Activated gamma-delta T cell treated with anti-CD3 and anti-CD28 coated beads, Interleukin-2, amount 50 U/mL, for 16 hours (primary cell): ENCODE measurements around the gene KRTAP10-1.

Experiments used
- DNase-seq: peaks from one replicate; pipeline ENCODE4 v3.0.0-alpha.2; 2020; ENCODE audit warnings: low read depth

KRTAP10-1 gene

GRCh38 chr21:44515359-44516165 lies 24.4 kb downstream of the KRTAP10-1 start:
- DNase-seq, result no peak

GRCh38 chr21:44514746-44515358 lies 25.1 kb downstream of the KRTAP10-1 start:
- DNase-seq, result no peak

GRCh38 chr21:44514218-44514520 lies 25.8 kb downstream of the KRTAP10-1 start:
- no peak for DNase-seq

GRCh38 chr21:44513389-44514217 lies 26.4 kb downstream of the KRTAP10-1 start:
- no peak for DNase-seq

- DNase-seq, result no peak
Measured at GRCh38 chr21:44512496-44513388, 27.3 kb downstream of the KRTAP10-1 start.

GRCh38 chr21:44511938-44512275 lies 28.1 kb downstream of the KRTAP10-1 start:
- DNase-seq, result no peak

- DNase-seq, result no peak
Measured at GRCh38 chr21:44511219-44511937, 28.6 kb downstream of the KRTAP10-1 start.

- DNase-seq, result peak; percentile 73
Measured at GRCh38 chr21:44510508-44511218, 29.3 kb downstream of the KRTAP10-1 start.

GRCh38 chr21:44510109-44510507 lies 29.9 kb downstream of the KRTAP10-1 start:
- DNase-seq, result no peak

GRCh38 chr21:44509539-44509938 lies 30.5 kb downstream of the KRTAP10-1 start:
- DNase-seq, result no peak

- no peak for DNase-seq
Measured at GRCh38 chr21:44508711-44509445, 31.1 kb downstream of the KRTAP10-1 start.

- DNase-seq, result no peak
Measured at GRCh38 chr21:44508426-44508710, 31.6 kb downstream of the KRTAP10-1 start.

GRCh38 chr21:44507673-44508425 lies 32.1 kb downstream of the KRTAP10-1 start:
- DNase-seq, result no peak

GRCh38 chr21:44506279-44507255 lies 33.4 kb downstream of the KRTAP10-1 start:
- DNase-seq, result no peak

- no peak for DNase-seq
Measured at GRCh38 chr21:44505673-44506278, 34.2 kb downstream of the KRTAP10-1 start.

GRCh38 chr21:44503901-44504399 lies 36.0 kb downstream of the KRTAP10-1 start:
- DNase-seq, result no peak
